ENCODE results near the gene ZHX3. TPM values are rescaled to one million over a fixed set of nuclear protein-coding genes. Genes with fewer than 3 reads are reported as not detected.

Gene ZHX3
- total RNA-seq, 2 donors from 2014 or later: 10.9 to 11.9 TPM

GRCh38 chr20:41179961-41180360 lies 137.6 kb downstream of the ZHX3 start:
- Histone ChIP-seq H3K27me3 (no peaks in the 10 kb centered on the region), H3K4me1 (no peaks in the 10 kb centered on the region), H3K9me3 (no peaks in the 10 kb centered on the region), H3K4me3 (no peak overlapping the region), H3K27ac (no peak overlapping the region), H3K36me3 (replicated peaks in 1 of 2; ENCODE audit: insufficient read depth in 1 of 2, low read depth in 2 of 2) (no peaks in the 10 kb centered on the region)
- DNase-seq: no peak
- TF ChIP-seq, protein P1, sequence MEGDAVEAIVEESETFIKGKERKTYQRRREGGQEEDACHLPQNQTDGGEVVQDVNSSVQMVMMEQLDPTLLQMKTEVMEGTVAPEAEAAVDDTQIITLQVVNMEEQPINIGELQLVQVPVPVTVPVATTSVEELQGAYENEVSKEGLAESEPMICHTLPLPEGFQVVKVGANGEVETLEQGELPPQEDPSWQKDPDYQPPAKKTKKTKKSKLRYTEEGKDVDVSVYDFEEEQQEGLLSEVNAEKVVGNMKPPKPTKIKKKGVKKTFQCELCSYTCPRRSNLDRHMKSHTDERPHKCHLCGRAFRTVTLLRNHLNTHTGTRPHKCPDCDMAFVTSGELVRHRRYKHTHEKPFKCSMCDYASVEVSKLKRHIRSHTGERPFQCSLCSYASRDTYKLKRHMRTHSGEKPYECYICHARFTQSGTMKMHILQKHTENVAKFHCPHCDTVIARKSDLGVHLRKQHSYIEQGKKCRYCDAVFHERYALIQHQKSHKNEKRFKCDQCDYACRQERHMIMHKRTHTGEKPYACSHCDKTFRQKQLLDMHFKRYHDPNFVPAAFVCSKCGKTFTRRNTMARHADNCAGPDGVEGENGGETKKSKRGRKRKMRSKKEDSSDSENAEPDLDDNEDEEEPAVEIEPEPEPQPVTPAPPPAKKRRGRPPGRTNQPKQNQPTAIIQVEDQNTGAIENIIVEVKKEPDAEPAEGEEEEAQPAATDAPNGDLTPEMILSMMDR (IDR thresholded peaks at IDR 0.05): no peak
- TF ChIP-seq POLR2A (IDR thresholded peaks at IDR 0.05): no peak
- intact Hi-C loops (cut with DNase I): no loop called here
- ATAC-seq: no peak
- 97 to 100% methylated on average over 5 to 8 of the region's 8 CpGs for WGBS, 2 donors

GRCh38 chr20:41178904-41179432 lies 138.6 kb downstream of the ZHX3 start:
- Histone ChIP-seq H3K27ac (no peak overlapping the region), H3K4me3 (no peak overlapping the region), H3K27me3 (no peaks in the 10 kb centered on the region), H3K9me3 (no peaks in the 10 kb centered on the region), H3K4me1 (no peaks in the 10 kb centered on the region), H3K36me3 (replicated peaks in 1 of 2; ENCODE audit: insufficient read depth in 1 of 2, low read depth in 2 of 2) (peaks cover 0 to 2% of the 10 kb centered on the region in 2 donors)
- 71 to 79% methylated on average over 8 of the region's 8 CpGs for WGBS, 2 donors
- TF ChIP-seq, protein P1 (IDR thresholded peaks at IDR 0.05): no peak
- TF ChIP-seq POLR2A (IDR thresholded peaks at IDR 0.05): no peak
- DNase-seq (no peak), ATAC-seq (no peak)
- intact Hi-C loops (cut with DNase I): no loop called here

DNA sequence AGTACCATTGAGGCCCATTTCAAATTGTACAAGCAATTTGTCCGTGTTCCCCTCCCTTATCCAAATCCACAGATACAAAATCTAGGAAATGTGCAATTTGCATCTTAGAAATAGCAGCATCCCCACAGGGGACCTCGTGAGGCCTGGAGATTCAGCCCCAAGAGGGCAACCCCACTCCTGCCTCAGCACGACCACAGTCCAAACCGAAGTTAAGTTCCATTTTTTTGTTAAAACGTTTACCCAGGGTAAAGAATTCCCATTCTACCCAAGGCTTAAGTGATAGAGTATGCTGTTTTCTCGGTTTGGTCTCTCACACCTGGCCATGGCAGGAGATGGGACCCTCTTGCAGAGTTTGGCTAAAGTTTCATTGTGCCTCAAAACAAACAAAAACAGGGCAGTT lies 139.0 kb downstream of the ZHX3 start:
- no peaks in the 10 kb centered on the region for H3K27me3 ChIP-seq
- ATAC-seq (no peak), DNase-seq (no peak)
- no peaks in the 10 kb centered on the region for H3K9me3 ChIP-seq
- no peak for TF ChIP-seq POLR2A (IDR thresholded peaks at IDR 0.05)
- TF ChIP-seq, protein P1 (IDR thresholded peaks at IDR 0.05): no peak
- H3K4me1 ChIP-seq: no peaks in the 10 kb centered on the region
- intact Hi-C loops (cut with DNase I): no loop called here
- no peak overlapping the region for H3K27ac ChIP-seq
- 73 to 76% methylated on average over 6 of the region's 6 CpGs for WGBS, 2 donors
- H3K4me3 ChIP-seq: no peak overlapping the region
- peaks cover 0 to 2% of the 10 kb centered on the region in 2 donors for H3K36me3 ChIP-seq (replicated peaks in 1 of 2; ENCODE audit: insufficient read depth in 1 of 2, low read depth in 2 of 2)

- DNase-seq (no peak), ATAC-seq (no peak)
- intact Hi-C loops (cut with DNase I): loop anchor here (2.0 kb wide), 1 partner anchor 157 kb away; no protein-coding TSS in a partner anchor
- H3K9me3 ChIP-seq: no peaks in the 10 kb centered on the region
- H3K27ac ChIP-seq: no peak overlapping the region
- no peak overlapping the region for H3K4me3 ChIP-seq
- H3K27me3 ChIP-seq: no peaks in the 10 kb centered on the region
- TF ChIP-seq POLR2A (IDR thresholded peaks at IDR 0.05): no peak
- TF ChIP-seq, protein P1 (IDR thresholded peaks at IDR 0.05): no peak
- H3K4me1 ChIP-seq: peaks cover 4% of the 10 kb centered on the region
- WGBS, 2 donors: 82 to 100% methylated on average over 1 to 2 of the region's 2 CpGs
- peaks cover 0 to 2% of the 10 kb centered on the region in 2 donors for H3K36me3 ChIP-seq (replicated peaks in 1 of 2; ENCODE audit: insufficient read depth in 1 of 2, low read depth in 2 of 2)
These were observed 139.9 kb downstream of the ZHX3 start for GRCh38 chr20:41177636-41178035.
